Endodermal cell (in vitro differentiated cells): ENCODE results near the gene RAB17. TPM values are rescaled to one million over a fixed set of nuclear protein-coding genes. Genes with fewer than 3 reads are reported as not detected.
A peak's percentile ranks its signal among the peaks of the same experiment; 100 is the strongest.

Experiments
- DNase-seq: peaks from one replicate; pipeline ENCODE4 v3.0.0-alpha.2; 2017
- H3K27ac ChIP-seq: 2 replicates; pipeline ENCODE4 v1.5.1; 2013; ENCODE audit warnings: mild to moderate bottlenecking, low read depth, low read length, moderate library complexity
- H3K27me3 ChIP-seq: 2 replicates; pipeline ENCODE4 v1.6.1; 2013; ENCODE audit warnings: mild to moderate bottlenecking, low read length, moderate library complexity; ENCODE audit not compliant: insufficient read depth, control insufficient read depth, poor library complexity, severe bottlenecking
- H3K36me3 ChIP-seq: 2 replicates; pipeline ENCODE4 v1.7.0; 2013; ENCODE audit warnings: mild to moderate bottlenecking, low read length, moderate library complexity; ENCODE audit not compliant: control insufficient read depth, insufficient read depth
- H3K4me1 ChIP-seq: one replicate; pipeline ENCODE4 v1.7.0; 2013; ENCODE audit warnings: low read length; ENCODE audit not compliant: control insufficient read depth, insufficient read depth
- H3K4me3 ChIP-seq: 2 replicates; pipeline ENCODE4 v1.5.1; 2013; ENCODE audit warnings: mild to moderate bottlenecking, low read length, moderate library complexity
- H3K9ac ChIP-seq: 2 replicates; pipeline ENCODE4 v1.6.1; 2013; ENCODE audit warnings: mild to moderate bottlenecking, low read length, moderate library complexity; ENCODE audit not compliant: poor library complexity, severe bottlenecking; ENCODE audit errors: extremely low read depth
- H3K9me3 ChIP-seq: 2 replicates; pipeline ENCODE4 v1.6.1; 2013; ENCODE audit warnings: mild to moderate bottlenecking, low read length, moderate library complexity; ENCODE audit not compliant: control insufficient read depth
- H3K27ac Mint-ChIP-seq: 2 replicates; pipeline ENCODE4 v1.8.0; 2020; ENCODE audit warnings: mixed read lengths
- H3K27me3 Mint-ChIP-seq: 2 replicates; pipeline ENCODE4 v1.8.0; 2021; ENCODE audit warnings: mild to moderate bottlenecking, mixed read lengths; ENCODE audit not compliant: insufficient read depth
- H3K36me3 Mint-ChIP-seq: 2 replicates; pipeline ENCODE4 v1.8.0; 2020; ENCODE audit warnings: low read depth, mixed read lengths
- H3K4me1 Mint-ChIP-seq: 2 replicates; pipeline ENCODE4 v1.8.0; 2020; ENCODE audit warnings: mixed read lengths
- H3K4me3 Mint-ChIP-seq: 2 replicates; pipeline ENCODE4 v1.8.0; 2020; ENCODE audit warnings: mild to moderate bottlenecking, moderate library complexity, mixed read lengths
- H3K9me3 Mint-ChIP-seq: 2 replicates; pipeline ENCODE4 v1.8.0; 2020; ENCODE audit warnings: mild to moderate bottlenecking, mixed read lengths
- CTCF ChIP-seq: fragments of 200-600 bp; sonication (generic); conservative IDR thresholded peaks from 2 replicates; pipeline ENCODE4 v1.5.0; 2021; ENCODE audit warnings: antibody characterized with exemption, mild to moderate bottlenecking
- WGBS, 2 experiments: methylation state at CpG; one replicate each; pipeline versions ENCODE4 v1.1.5 to v1.1.7; 2013; ENCODE audit warnings: missing lambda C conversion rate in 2 of 2, mixed read lengths in 1 of 2; ENCODE audit not compliant: insufficient coverage in 1 of 2, insufficient read length in 1 of 2; 5-methylcytosine and 5-hydroxymethylcytosine counted together
- total RNA-seq, 2 donors: library from RNA; stranded (reverse); fragmentation: NEBNext Ultra II Directional in 1 of 2; extraction: Animal tissue kit (Norgen Biotek cat#: 25700) in 1 of 2; gene quantifications; 2 replicates in 1 of 2; 3 replicates in 1 of 2; pipeline ENCODE4 v1.2.1, GENCODE V29; 2021

Gene RAB17
- total RNA-seq, 2 donors from 2014 or later, result 235 to 369 TPM

DNA sequence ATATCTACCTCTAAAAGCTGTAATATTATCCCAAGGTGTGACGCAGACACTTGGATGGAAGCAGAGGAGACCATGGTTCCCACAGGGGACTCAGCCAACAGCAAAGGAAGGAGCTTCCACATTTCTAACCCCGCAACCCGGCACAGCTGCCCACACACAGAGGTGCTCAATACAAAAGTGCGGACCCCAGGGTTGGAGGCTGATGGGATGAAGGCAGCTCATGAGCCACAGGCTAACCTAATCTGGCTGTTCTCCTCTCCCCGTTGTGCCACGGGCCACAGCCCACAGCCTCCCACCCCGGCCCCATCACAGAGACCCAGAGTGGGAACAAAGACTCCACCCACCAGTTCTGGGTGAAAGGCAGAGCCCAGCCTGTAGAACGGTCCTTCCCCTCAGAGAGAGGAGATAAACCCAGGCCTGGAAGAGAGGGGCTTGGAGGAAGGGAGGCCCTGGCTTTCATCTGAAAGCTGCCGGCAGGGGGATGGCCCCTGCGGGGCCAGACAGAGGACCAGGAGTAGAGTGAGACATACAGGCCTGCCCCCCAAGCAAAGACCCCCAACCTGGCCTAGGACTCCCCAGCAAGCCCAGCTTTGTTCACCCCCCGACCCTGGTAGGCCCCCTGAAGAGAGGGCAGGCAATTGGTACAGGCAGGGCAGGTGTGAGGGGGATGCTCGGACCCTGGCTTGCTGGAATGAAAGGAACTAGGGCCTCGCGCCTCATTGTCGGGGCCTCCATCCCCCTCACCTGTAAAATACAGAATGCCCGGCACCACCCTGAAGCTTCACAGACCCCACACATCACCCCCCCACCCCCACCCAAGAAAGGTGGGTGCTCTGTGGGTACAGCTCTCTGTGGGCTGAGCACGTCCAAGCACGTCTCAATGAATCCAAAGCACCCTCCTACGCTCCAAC is 6.9 kb downstream of the RAB17 start:
- Mint-ChIP-seq H3K9me3 (peaks cover under 1% of the 10 kb centered on the region), H3K4me1 (peaks cover 37% of the 10 kb centered on the region), H3K36me3 (peaks cover 77% of the 10 kb centered on the region), H3K27me3 (no peaks in the 10 kb centered on the region), H3K27ac (no peak overlapping the region), H3K4me3 (no peak overlapping the region)
- no peak for DNase-seq
- Histone ChIP-seq H3K36me3 (peaks cover 83% of the 10 kb centered on the region), H3K27ac (no peak overlapping the region), H3K4me1 (peaks cover 26% of the 10 kb centered on the region), H3K9ac (no peak overlapping the region), H3K4me3 (no peak overlapping the region), H3K9me3 (peaks cover 14% of the 10 kb centered on the region), H3K27me3 (no peaks in the 10 kb centered on the region)
- no peak for TF ChIP-seq CTCF
- WGBS, 2 experiments, result 82 to 92% methylated on average over 5 to 19 of the region's 19 CpGs

GRCh38 chr2:237581751-237582746 is 8.5 kb downstream of the RAB17 start:
- Mint-ChIP-seq H3K4me3 (no peak overlapping the region), H3K27me3 (no peaks in the 10 kb centered on the region), H3K36me3 (peaks cover 75% of the 10 kb centered on the region), H3K27ac (peak overlapping the region; percentile 35), H3K9me3 (no peaks in the 10 kb centered on the region), H3K4me1 (peaks cover 31% of the 10 kb centered on the region)
- no peak overlapping the region for H3K4me3 ChIP-seq
- H3K9me3 ChIP-seq, result peaks cover 2% of the 10 kb centered on the region
- WGBS, 2 experiments, result 56 to 61% methylated on average over 15 to 25 of the region's 25 CpGs
- TF ChIP-seq CTCF, result peak; percentile 61
- H3K9ac ChIP-seq, result no peak overlapping the region
- H3K4me1 ChIP-seq, result peaks cover 24% of the 10 kb centered on the region
- peak; percentile 63 for DNase-seq
- H3K36me3 ChIP-seq, result peaks cover 83% of the 10 kb centered on the region
- no peak overlapping the region for H3K27ac ChIP-seq
- H3K27me3 ChIP-seq, result no peaks in the 10 kb centered on the region

DNA sequence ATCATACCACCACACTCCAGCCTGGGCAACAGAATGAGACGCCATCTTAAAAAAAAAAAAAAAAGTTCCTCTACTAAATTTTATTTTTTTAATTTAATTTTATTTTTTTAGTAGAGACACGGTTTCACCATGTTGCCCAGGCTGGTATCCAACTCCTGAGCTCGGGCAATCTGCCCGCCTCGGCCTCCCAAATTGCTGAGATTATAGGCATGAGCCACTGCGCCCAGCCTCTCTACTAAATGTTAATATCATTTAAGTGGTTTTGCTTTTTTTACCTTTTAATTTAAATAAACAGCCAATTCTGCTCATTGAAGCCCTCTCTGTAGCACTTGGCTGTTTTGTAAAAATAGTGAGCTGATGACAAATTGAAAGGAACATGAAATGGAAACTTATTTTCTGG is 9.2 kb downstream of the RAB17 start:
- peaks cover 19% of the 10 kb centered on the region for H3K4me1 ChIP-seq
- H3K27ac Mint-ChIP-seq, result no peak overlapping the region
- no peaks in the 10 kb centered on the region for H3K27me3 ChIP-seq
- H3K27me3 Mint-ChIP-seq, result no peaks in the 10 kb centered on the region
- H3K36me3 ChIP-seq, result peaks cover 83% of the 10 kb centered on the region
- H3K27ac ChIP-seq, result no peak overlapping the region
- no peaks in the 10 kb centered on the region for H3K9me3 Mint-ChIP-seq
- no peaks in the 10 kb centered on the region for H3K9me3 ChIP-seq
- 99% methylated on average over 5 of the region's 6 CpGs; no CpG with 5 or more reads in 1 of the 2 experiments for WGBS, 2 experiments
- DNase-seq, result no peak
- no peak overlapping the region for H3K4me3 ChIP-seq
- H3K4me1 Mint-ChIP-seq, result peaks cover 26% of the 10 kb centered on the region
- no peak overlapping the region for H3K4me3 Mint-ChIP-seq
- H3K9ac ChIP-seq, result no peak overlapping the region
- no peak for TF ChIP-seq CTCF
- peaks cover 75% of the 10 kb centered on the region for H3K36me3 Mint-ChIP-seq
